Neural crest cell (in vitro differentiated cells): ENCODE measurements around the gene IRF3. TPM values are rescaled to one million over a fixed set of nuclear protein-coding genes. Genes with fewer than 3 reads are reported as not detected.

Experiments used
- DNase-seq: peaks from one replicate; pipeline ENCODE4 v3.0.0; 2021; ENCODE audit warnings: low read depth, mixed read lengths, low spot score
- H3K27ac Mint-ChIP-seq: one replicate; pipeline ENCODE4 v1.8.0; 2021; ENCODE audit warnings: mild to moderate bottlenecking, mixed read lengths; ENCODE audit not compliant: unreplicated experiment
- H3K27me3 Mint-ChIP-seq: 2 replicates; pipeline ENCODE4 v1.8.0; 2021; ENCODE audit warnings: low read depth, mild to moderate bottlenecking, mixed read lengths
- H3K36me3 Mint-ChIP-seq: 2 replicates; pipeline ENCODE4 v1.8.0; 2021; ENCODE audit warnings: low read depth, mild to moderate bottlenecking, mixed read lengths
- H3K4me1 Mint-ChIP-seq: 2 replicates; pipeline ENCODE4 v1.8.0; 2021; ENCODE audit warnings: mixed read lengths
- H3K4me3 Mint-ChIP-seq: one replicate; pipeline ENCODE4 v1.8.0; 2021; ENCODE audit warnings: mild to moderate bottlenecking, mixed read lengths
- H3K9me3 Mint-ChIP-seq: 2 replicates; pipeline ENCODE4 v1.8.0; 2021; ENCODE audit warnings: mixed read lengths
- total RNA-seq: library from RNA; stranded (reverse); gene quantifications from 2 replicates; pipeline ENCODE4 v1.2.1, GENCODE V29; 2021
- TF ChIP-seq, protein P1 (sequence below): fragments of 200-600 bp; sonication (generic); conservative IDR thresholded peaks from 2 replicates; pipeline ENCODE4 v1.5.0; 2021; ENCODE audit warnings: antibody characterized with exemption, mild to moderate bottlenecking

Gene IRF3
- total RNA-seq, 1 donor from 2014 or later = 76.0 TPM

DNA sequence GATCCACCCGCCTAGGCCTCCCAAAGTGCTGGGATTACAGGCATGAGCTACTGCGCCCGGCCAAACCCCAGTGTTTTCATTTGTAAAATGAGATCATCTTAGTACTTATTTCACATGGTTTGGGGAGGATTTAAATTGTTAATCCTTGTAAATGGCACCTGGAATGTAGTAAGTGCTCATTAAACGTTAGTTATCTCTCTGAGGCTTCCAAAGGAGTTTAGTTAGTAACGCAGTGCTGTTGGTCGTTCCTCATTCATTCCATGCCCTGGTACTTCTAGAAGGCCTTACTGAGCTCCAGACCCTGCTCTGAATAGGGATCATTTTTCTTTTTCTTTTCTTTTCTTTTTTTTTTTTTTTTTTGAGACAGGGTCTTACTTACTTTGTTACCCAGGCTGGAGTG is 30.5 kb upstream of the IRF3 start:
- no peak for DNase-seq
- Mint-ChIP-seq H3K27ac (no peak overlapping the region), H3K4me1 (peaks cover 14% of the 10 kb centered on the region), H3K27me3 (peaks cover 5% of the 10 kb centered on the region), H3K4me3 (no peak overlapping the region), H3K36me3 (peaks cover 3% of the 10 kb centered on the region), H3K9me3 (no peaks in the 10 kb centered on the region)
- TF ChIP-seq, protein P1, sequence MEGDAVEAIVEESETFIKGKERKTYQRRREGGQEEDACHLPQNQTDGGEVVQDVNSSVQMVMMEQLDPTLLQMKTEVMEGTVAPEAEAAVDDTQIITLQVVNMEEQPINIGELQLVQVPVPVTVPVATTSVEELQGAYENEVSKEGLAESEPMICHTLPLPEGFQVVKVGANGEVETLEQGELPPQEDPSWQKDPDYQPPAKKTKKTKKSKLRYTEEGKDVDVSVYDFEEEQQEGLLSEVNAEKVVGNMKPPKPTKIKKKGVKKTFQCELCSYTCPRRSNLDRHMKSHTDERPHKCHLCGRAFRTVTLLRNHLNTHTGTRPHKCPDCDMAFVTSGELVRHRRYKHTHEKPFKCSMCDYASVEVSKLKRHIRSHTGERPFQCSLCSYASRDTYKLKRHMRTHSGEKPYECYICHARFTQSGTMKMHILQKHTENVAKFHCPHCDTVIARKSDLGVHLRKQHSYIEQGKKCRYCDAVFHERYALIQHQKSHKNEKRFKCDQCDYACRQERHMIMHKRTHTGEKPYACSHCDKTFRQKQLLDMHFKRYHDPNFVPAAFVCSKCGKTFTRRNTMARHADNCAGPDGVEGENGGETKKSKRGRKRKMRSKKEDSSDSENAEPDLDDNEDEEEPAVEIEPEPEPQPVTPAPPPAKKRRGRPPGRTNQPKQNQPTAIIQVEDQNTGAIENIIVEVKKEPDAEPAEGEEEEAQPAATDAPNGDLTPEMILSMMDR = no peak

DNA sequence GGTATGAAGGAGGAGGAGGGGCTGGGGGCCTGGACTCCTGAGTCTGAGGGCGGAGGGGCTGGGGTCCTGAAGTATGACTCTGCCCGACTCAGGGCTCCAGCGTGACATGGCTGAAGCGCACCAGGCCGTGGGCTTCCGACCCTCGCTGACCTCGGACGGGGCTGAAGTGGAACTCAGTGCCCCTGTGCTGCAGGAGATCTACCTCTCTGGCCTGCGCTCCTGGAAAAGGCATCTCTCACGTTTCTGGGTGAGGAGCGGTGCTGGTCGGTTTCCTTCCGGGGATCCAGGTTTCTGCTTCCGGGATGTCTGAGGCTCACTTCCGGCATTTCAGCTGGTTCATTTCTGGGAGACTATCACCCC is 26.5 kb upstream of the IRF3 start:
- DNase-seq = no peak
- peak overlapping the region; percentile 90 for H3K4me3 Mint-ChIP-seq
- peaks cover 16% of the 10 kb centered on the region for H3K27me3 Mint-ChIP-seq
- peaks cover 36% of the 10 kb centered on the region for H3K4me1 Mint-ChIP-seq
- no peaks in the 10 kb centered on the region for H3K9me3 Mint-ChIP-seq
- no peak overlapping the region for H3K27ac Mint-ChIP-seq
- H3K36me3 Mint-ChIP-seq = peaks cover 9% of the 10 kb centered on the region
- TF ChIP-seq, protein P1 = no peak

DNA sequence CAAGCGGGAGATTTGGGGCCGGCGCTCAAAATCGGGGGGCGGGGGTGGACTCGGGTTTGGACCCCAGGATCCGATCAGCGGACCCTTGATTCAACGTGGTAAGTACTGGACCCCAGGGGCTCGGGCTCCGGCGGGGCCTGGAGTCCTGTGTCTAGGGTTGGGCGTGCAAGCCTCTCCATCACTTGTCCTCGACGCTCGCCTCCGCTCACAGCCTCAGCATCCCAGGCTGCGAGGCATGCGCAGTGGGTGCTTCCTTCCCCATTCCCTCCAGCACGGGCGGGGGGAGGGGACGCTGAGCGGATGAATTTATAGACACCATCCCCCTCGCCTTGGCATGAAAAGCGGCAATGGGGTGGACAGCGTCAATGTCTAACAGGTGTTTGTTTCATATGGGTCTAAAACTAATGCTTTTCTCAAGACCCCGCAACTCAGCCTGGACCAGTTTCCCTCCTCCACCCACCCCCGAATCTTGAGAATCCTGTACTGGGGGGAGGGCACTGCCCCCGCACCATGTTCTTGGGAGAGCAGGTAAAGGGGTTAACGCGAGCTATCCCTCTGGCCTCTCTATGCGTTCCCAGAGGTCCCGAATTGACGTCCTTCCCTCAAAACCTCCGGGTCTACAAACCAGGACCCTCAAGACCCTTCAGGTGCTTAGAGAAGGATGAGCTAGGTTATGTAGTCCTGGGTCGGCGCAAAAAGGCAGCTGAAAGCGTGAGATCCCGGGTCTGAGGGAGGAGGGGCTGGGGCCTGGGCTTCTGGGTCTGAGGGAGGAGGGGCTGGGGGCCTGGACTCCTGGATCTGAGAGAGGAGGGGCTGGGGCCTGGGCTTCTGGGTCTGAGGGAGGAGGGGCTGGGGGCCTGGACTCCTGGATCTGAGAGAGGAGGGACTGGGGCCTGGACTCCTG is 25.8 kb upstream of the IRF3 start:
- Mint-ChIP-seq H3K4me3 (peak overlapping the region; percentile 90), H3K4me1 (peaks cover 39% of the 10 kb centered on the region), H3K27me3 (peaks cover 16% of the 10 kb centered on the region), H3K36me3 (peaks cover 9% of the 10 kb centered on the region), H3K9me3 (no peaks in the 10 kb centered on the region), H3K27ac (peak overlapping the region; percentile 73)
- peak; percentile 77 for DNase-seq
- TF ChIP-seq, protein P1 = no peak

GRCh38 chr19:49690656-49691242 is 25.1 kb upstream of the IRF3 start, which contains the start of gene CPT1C:
Gene CPT1C (plus strand): TSS chr19:49691116. CDS start chr19:49692253, 1,137 bp downstream.
- peaks cover 16% of the 10 kb centered on the region for H3K27me3 Mint-ChIP-seq
- H3K9me3 Mint-ChIP-seq = no peaks in the 10 kb centered on the region
- DNase-seq = peak; percentile 84
- H3K4me1 Mint-ChIP-seq = peaks cover 39% of the 10 kb centered on the region
- peak within 1 kb of the TSS; percentile 73 for H3K27ac Mint-ChIP-seq
- TF ChIP-seq, protein P1 = no peak
- H3K36me3 Mint-ChIP-seq = peaks cover 10% of the 10 kb centered on the region
- peak within 1 kb of the TSS; percentile 90 for H3K4me3 Mint-ChIP-seq

DNA sequence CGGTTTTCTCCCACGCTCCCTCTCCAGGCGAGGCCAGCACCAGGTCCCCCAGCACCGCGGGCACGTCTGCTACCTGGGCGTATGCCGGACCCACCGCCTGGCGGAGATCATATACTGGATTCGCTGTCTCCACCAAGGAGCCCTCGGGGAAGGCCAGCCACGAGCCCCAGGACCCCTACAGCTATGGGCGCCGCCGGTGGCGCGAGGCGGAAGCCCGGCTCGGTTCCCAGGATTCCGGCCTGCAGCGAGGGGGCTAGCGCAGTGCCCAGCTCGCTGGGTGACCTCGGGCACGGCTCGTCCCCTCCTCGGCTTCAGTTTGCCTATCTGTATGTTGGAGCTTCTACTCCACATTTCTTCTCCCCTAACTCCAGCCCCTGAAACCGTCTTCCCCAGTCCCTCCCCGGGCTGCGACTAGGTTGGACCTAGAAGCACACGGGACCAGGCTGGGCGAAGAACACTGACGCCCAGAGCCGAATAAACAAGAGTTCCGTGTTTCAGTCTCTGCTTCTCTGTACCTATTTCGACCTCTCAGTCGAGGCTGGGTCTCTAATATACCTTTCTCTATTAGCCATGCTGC is 24.5 kb upstream of the IRF3 start:
- H3K4me3 Mint-ChIP-seq = peak overlapping the region; percentile 90
- DNase-seq = no peak
- TF ChIP-seq, protein P1 = peak; percentile 7
- peaks cover 16% of the 10 kb centered on the region for H3K27me3 Mint-ChIP-seq
- H3K36me3 Mint-ChIP-seq = peaks cover 13% of the 10 kb centered on the region
- H3K4me1 Mint-ChIP-seq = peaks cover 39% of the 10 kb centered on the region
- no peaks in the 10 kb centered on the region for H3K9me3 Mint-ChIP-seq
- H3K27ac Mint-ChIP-seq = peak overlapping the region; percentile 73
